HEK293 (cell line): ENCODE results near the gene CERS4.

Experiments used
- CTCF ChIA-PET: fragments of 350-600 bp; formaldehyde crosslinking; extraction: SDS; loops from one replicate; lab custom pipeline; 2021; ENCODE audit warnings: antibody characterized with exemption; lab: Yijun Ruan, JAX
- POLR2A ChIA-PET: fragments of 300-600 bp; formaldehyde crosslinking; extraction: SDS; loops from one replicate; lab custom pipeline; 2020; ENCODE audit warnings: antibody characterized with exemption, inconsistent platforms; lab: Yijun Ruan, JAX
- H3K27ac ChIP-seq: fragments of 200-500 bp; sonication (Bioruptor generic); 2 replicates; pipeline ENCODE4 v1.5.1; 2014; ENCODE audit warnings: low read depth, low read length, control low read depth, inconsistent platforms; ENCODE audit errors: extremely low read depth
- H3K36me3 ChIP-seq, 2 experiments: fragments of 200-500 bp in 1 of 2; sonication (Bioruptor generic) in 1 of 2; 1 replicate in 1 of 2; 2 replicates in 1 of 2; pipeline ENCODE4 v1.5.1; 2014 to 2017; ENCODE audit warnings: inconsistent platforms in 2 of 2, low read length in 2 of 2; ENCODE audit not compliant: control insufficient read depth in 2 of 2, insufficient read depth in 1 of 2
- H3K4me1 ChIP-seq: fragments of 200-500 bp; sonication (Bioruptor generic); 2 replicates; pipeline ENCODE4 v1.5.1; 2014; ENCODE audit warnings: mild to moderate bottlenecking, low read length, inconsistent platforms; ENCODE audit not compliant: control insufficient read depth, insufficient read depth
- H3K4me3 ChIP-seq: 2 replicates; pipeline ENCODE4 v1.5.1; 2011; ENCODE audit warnings: low read depth, mild to moderate bottlenecking, control low read depth, low read length, moderate library complexity
- H3K9me3 ChIP-seq: fragments of 200-500 bp; sonication (Bioruptor generic); 2 replicates; pipeline ENCODE4 v1.5.1; 2014; ENCODE audit warnings: low read depth, low read length, inconsistent platforms; ENCODE audit not compliant: control insufficient read depth, insufficient read depth
- HOXA7 ChIP-seq: sonication (generic); formaldehyde crosslinking; IDR thresholded peaks from 2 replicates; pipeline ENCODE4 v1.8.1; 2022; ENCODE audit warnings: missing genetic modification reagents, borderline replicate concordance
- KLF10 ChIP-seq: fragments of 450-650 bp; IDR thresholded peaks from 2 replicates; pipeline ENCODE4 v1.5.1; 2018; ENCODE audit warnings: missing biosample characterization, mild to moderate bottlenecking, missing genetic modification characterization
- REPIN1 ChIP-seq: fragments of 450-650 bp; formaldehyde crosslinking; IDR thresholded peaks from 2 replicates; pipeline ENCODE4 v1.5.1; 2017; ENCODE audit warnings: missing biosample characterization, missing genetic modification characterization, low read depth
- SP3 ChIP-seq: fragments of 450-650 bp; formaldehyde crosslinking; IDR thresholded peaks from 2 replicates; pipeline ENCODE4 v1.5.1; 2016; ENCODE audit warnings: missing biosample characterization, missing genetic modification characterization
- ZBTB20 ChIP-seq: fragments of 450-650 bp; formaldehyde crosslinking; IDR thresholded peaks from 2 replicates; pipeline ENCODE4 v1.5.1; 2016; ENCODE audit warnings: missing biosample characterization, missing genetic modification characterization
- ZNF202 ChIP-seq: fragments of 450-650 bp; formaldehyde crosslinking; IDR thresholded peaks from 2 replicates; pipeline ENCODE4 v1.5.1; 2016; ENCODE audit warnings: missing biosample characterization, missing genetic modification characterization, borderline replicate concordance
- ZNF248 ChIP-seq: fragments of 450-650 bp; formaldehyde crosslinking; IDR thresholded peaks from 2 replicates; pipeline ENCODE4 v1.5.1; 2017; ENCODE audit warnings: missing biosample characterization, missing genetic modification characterization
- ZNF292 ChIP-seq: fragments of 450-650 bp; formaldehyde crosslinking; IDR thresholded peaks from 2 replicates; pipeline ENCODE4 v1.5.1; 2016; ENCODE audit warnings: low read depth, missing biosample characterization, missing genetic modification characterization, borderline replicate concordance
- ZNF311 ChIP-seq: fragments of 450-650 bp; formaldehyde crosslinking; IDR thresholded peaks from 2 replicates; pipeline ENCODE4 v1.5.1; 2017; ENCODE audit warnings: missing biosample characterization, missing genetic modification characterization, borderline replicate concordance
- ZNF521 ChIP-seq: fragments of 450-650 bp; formaldehyde crosslinking; IDR thresholded peaks from 2 replicates; pipeline ENCODE4 v1.5.1; 2017; ENCODE audit warnings: missing biosample characterization, mild to moderate bottlenecking, missing genetic modification characterization
- ZNF549 ChIP-seq: fragments of 450-650 bp; IDR thresholded peaks from 2 replicates; pipeline ENCODE4 v1.5.1; 2018; ENCODE audit warnings: missing biosample characterization, missing genetic modification characterization, mild to moderate bottlenecking, inconsistent platforms, moderate library complexity
- ZNF600 ChIP-seq: fragments of 450-650 bp; formaldehyde crosslinking; IDR thresholded peaks from 2 replicates; pipeline ENCODE4 v1.5.1; 2016; ENCODE audit warnings: missing biosample characterization, missing genetic modification characterization
- ZNF792 ChIP-seq: fragments of 450-650 bp; formaldehyde crosslinking; IDR thresholded peaks from 2 replicates; pipeline ENCODE4 v1.5.1; 2016; ENCODE audit warnings: missing biosample characterization, missing genetic modification characterization
- ZNF843 ChIP-seq: fragments of 450-650 bp; formaldehyde crosslinking; IDR thresholded peaks from 2 replicates; pipeline ENCODE4 v1.5.1; 2016; ENCODE audit warnings: missing biosample characterization, missing genetic modification characterization
- ZSCAN23 ChIP-seq: fragments of 450-650 bp; formaldehyde crosslinking; IDR thresholded peaks from 2 replicates; pipeline ENCODE4 v1.5.1; 2016; ENCODE audit warnings: missing biosample characterization, missing genetic modification characterization
- TF ChIP-seq, protein P1 (sequence below): fragments of 450-650 bp; formaldehyde crosslinking; IDR thresholded peaks from 2 replicates; pipeline ENCODE4 v1.5.1; 2016; ENCODE audit warnings: missing biosample characterization, missing genetic modification characterization
- TF ChIP-seq, protein P2 (sequence below): fragments of 450-650 bp; formaldehyde crosslinking; IDR thresholded peaks from 2 replicates; pipeline ENCODE4 v1.5.1; 2017; ENCODE audit warnings: missing biosample characterization, missing genetic modification characterization
- TF ChIP-seq, protein P3 (sequence below): fragments of 450-650 bp; formaldehyde crosslinking; IDR thresholded peaks from 2 replicates; pipeline ENCODE4 v1.5.1; 2016; ENCODE audit warnings: missing biosample characterization, missing genetic modification characterization
- TF ChIP-seq, protein P4 (sequence below): fragments of 450-650 bp; formaldehyde crosslinking; IDR thresholded peaks from 2 replicates; pipeline ENCODE4 v1.5.1; 2016; ENCODE audit warnings: missing biosample characterization, missing genetic modification characterization
- TF ChIP-seq, protein P5 (sequence below): fragments of 450-650 bp; formaldehyde crosslinking; IDR thresholded peaks from 2 replicates; pipeline ENCODE4 v1.5.1; 2017; ENCODE audit warnings: missing biosample characterization, missing genetic modification characterization

The CERS4 gene

DNA sequence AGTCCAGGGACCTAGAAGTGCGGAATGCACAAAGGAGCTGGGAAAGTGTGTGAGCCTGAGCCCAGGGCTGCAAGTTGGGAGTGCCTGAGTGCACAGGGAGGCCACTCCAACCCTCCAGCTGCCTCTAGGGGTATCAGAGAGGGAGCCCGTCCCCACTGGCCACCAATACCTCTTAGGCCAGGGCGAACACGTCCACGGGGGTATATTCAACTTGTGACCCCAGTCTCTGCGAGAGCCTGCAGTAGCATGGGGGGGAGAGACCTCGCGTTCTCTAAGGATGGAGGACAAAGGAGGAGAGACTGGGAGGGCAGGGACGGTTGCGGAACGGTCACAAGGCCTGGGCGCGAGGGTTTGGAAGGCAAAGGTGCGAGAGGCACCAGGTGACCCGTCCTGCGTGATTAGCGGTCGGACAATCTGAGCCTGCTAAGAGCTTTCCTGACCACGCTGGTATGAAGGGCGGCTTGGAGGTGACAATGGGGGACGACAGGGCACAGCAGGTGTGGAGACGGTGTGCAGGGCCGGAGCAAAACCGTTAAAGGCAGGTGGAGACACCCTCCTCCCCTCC is 98.3 kb downstream of the CERS4 start (continued):
- TF ChIP-seq REPIN1 (tag by site-specific recombination) (no peak), ZNF600 (tag by site-specific recombination) (no peak), SP3 (tag by site-specific recombination) (no peak), ZNF843 (no peak)
- TF ChIP-seq, protein P1, sequence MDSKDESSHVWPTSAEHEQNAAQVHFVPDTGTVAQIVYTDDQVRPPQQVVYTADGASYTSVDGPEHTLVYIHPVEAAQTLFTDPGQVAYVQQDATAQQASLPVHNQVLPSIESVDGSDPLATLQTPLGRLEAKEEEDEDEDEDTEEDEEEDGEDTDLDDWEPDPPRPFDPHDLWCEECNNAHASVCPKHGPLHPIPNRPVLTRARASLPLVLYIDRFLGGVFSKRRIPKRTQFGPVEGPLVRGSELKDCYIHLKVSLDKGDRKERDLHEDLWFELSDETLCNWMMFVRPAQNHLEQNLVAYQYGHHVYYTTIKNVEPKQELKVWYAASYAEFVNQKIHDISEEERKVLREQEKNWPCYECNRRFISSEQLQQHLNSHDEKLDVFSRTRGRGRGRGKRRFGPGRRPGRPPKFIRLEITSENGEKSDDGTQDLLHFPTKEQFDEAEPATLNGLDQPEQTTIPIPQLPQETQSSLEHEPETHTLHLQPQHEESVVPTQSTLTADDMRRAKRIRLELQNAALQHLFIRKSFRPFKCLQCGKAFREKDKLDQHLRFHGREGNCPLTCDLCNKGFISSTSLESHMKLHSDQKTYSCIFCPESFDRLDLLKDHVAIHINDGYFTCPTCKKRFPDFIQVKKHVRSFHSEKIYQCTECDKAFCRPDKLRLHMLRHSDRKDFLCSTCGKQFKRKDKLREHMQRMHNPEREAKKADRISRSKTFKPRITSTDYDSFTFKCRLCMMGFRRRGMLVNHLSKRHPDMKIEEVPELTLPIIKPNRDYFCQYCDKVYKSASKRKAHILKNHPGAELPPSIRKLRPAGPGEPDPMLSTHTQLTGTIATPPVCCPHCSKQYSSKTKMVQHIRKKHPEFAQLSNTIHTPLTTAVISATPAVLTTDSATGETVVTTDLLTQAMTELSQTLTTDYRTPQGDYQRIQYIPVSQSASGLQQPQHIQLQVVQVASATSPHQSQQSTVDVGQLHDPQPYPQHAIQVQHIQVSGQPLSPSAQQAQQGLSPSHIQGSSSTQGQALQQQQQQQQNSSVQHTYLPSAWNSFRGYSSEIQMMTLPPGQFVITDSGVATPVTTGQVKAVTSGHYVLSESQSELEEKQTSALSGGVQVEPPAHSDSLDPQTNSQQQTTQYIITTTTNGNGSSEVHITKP (tag by site-specific recombination) = peak; percentile 14; the same call in 1 of the 2 replicates

DNA sequence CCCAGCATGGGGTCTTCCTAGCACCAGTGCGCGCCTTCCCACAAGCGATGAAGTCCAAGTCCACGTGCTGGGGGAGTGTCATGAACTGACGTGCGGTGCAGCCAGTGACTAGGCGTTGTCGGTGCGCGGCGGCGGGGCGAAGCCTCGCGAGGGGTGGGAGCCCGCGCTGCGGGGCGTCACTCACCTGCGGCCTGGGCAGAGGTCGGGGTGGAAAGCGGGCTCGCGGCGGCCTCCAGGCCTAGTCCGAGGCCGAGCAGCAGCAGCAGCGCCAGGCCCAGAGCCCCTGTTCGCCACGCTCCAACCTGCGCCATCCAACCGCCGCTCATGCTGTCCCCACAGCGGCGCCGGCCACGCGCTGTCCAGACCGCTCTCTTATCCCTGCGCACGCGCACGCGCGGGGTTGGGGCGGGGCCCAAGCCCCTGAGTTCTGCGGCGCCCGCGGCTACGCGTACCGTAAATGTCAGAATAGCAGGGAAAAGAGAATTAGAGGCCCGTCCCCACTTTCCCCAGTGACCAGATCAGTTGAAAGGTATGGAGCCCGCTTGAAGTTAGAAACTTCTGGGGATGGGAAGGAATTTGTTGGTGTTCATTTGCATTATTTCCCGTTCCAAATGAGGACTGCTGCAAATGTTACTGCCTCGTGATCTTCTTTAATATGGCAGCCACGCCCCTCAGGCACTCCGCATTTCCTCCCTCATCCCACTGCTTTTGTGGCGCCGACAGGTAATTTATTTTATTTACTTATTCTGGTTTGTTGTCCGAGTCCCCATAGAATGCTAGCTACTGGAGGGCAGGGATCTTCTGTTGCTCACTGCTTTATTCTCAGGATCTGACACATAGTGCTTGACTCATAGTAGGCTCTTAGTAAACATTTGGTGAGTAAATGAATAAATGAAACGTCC is 99.0 kb downstream of the CERS4 start, which contains the start of gene CD320:
TSS of gene CD320 (minus strand) at position 394 of the 902 bp plus-strand sequence. CDS start at position 326, 68 bp downstream.
- Histone ChIP-seq H3K27ac (peak within 1 kb of the TSS; percentile 50; the same call in 1 of the 2 replicates), H3K9me3 (no peaks in the 10 kb centered on the region), H3K4me1 (no peaks in the 10 kb centered on the region), H3K36me3 (peaks cover 12 to 37% of the 10 kb centered on the region in 2 experiments; a peak in 2 of 3 replicates), H3K4me3 (peak within 1 kb of the TSS; percentile 62)
- ChIA-PET CTCF (interaction anchor here (0.6 to 0.7 kb wide), 2 partner anchors 23 to 35 kb away, joined by 3 read pairs; partner anchors contain the start of gene KANK3), POLR2A (interaction anchor here (0.6 to 1.4 kb wide), 4 partner anchors 10 to 311 kb away, joined by 3 to 4 read pairs (median 3); no protein-coding TSS in a partner anchor)
- TF ChIP-seq ZNF311 (tag by site-specific recombination) (no peak), ZNF292 (no peak), ZNF549 (no peak), ZNF521 (tag by site-specific recombination) (no peak), ZNF202 (no peak), KLF10 (peak; percentile 98), HOXA7 (no peak), ZNF248 (tag by site-specific recombination) (no peak), ZSCAN23 (tag by site-specific recombination) (no peak), ZBTB20 (tag by site-specific recombination) (peak; percentile 30; the same call in 1 of the 2 replicates), ZNF792 (tag by site-specific recombination) (no peak)
- TF ChIP-seq, protein P2, sequence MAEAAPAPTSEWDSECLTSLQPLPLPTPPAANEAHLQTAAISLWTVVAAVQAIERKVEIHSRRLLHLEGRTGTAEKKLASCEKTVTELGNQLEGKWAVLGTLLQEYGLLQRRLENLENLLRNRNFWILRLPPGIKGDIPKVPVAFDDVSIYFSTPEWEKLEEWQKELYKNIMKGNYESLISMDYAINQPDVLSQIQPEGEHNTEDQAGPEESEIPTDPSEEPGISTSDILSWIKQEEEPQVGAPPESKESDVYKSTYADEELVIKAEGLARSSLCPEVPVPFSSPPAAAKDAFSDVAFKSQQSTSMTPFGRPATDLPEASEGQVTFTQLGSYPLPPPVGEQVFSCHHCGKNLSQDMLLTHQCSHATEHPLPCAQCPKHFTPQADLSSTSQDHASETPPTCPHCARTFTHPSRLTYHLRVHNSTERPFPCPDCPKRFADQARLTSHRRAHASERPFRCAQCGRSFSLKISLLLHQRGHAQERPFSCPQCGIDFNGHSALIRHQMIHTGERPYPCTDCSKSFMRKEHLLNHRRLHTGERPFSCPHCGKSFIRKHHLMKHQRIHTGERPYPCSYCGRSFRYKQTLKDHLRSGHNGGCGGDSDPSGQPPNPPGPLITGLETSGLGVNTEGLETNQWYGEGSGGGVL (tag by site-specific recombination) = no peak
- TF ChIP-seq, protein P3, sequence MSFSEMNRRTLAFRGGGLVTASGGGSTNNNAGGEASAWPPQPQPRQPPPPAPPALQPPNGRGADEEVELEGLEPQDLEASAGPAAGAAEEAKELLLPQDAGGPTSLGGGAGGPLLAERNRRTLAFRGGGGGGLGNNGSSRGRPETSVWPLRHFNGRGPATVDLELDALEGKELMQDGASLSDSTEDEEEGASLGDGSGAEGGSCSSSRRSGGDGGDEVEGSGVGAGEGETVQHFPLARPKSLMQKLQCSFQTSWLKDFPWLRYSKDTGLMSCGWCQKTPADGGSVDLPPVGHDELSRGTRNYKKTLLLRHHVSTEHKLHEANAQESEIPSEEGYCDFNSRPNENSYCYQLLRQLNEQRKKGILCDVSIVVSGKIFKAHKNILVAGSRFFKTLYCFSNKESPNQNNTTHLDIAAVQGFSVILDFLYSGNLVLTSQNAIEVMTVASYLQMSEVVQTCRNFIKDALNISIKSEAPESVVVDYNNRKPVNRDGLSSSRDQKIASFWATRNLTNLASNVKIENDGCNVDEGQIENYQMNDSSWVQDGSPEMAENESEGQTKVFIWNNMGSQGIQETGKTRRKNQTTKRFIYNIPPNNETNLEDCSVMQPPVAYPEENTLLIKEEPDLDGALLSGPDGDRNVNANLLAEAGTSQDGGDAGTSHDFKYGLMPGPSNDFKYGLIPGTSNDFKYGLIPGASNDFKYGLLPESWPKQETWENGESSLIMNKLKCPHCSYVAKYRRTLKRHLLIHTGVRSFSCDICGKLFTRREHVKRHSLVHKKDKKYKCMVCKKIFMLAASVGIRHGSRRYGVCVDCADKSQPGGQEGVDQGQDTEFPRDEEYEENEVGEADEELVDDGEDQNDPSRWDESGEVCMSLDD (tag by site-specific recombination) = no peak
- TF ChIP-seq, protein P4, sequence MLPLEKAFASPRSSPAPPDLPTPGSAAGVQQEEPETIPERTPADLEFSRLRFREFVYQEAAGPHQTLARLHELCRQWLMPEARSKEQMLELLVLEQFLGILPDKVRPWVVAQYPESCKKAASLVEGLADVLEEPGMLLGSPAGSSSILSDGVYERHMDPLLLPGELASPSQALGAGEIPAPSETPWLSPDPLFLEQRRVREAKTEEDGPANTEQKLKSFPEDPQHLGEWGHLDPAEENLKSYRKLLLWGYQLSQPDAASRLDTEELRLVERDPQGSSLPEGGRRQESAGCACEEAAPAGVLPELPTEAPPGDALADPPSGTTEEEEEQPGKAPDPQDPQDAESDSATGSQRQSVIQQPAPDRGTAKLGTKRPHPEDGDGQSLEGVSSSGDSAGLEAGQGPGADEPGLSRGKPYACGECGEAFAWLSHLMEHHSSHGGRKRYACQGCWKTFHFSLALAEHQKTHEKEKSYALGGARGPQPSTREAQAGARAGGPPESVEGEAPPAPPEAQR (tag by site-specific recombination) = no peak
- TF ChIP-seq, protein P5, sequence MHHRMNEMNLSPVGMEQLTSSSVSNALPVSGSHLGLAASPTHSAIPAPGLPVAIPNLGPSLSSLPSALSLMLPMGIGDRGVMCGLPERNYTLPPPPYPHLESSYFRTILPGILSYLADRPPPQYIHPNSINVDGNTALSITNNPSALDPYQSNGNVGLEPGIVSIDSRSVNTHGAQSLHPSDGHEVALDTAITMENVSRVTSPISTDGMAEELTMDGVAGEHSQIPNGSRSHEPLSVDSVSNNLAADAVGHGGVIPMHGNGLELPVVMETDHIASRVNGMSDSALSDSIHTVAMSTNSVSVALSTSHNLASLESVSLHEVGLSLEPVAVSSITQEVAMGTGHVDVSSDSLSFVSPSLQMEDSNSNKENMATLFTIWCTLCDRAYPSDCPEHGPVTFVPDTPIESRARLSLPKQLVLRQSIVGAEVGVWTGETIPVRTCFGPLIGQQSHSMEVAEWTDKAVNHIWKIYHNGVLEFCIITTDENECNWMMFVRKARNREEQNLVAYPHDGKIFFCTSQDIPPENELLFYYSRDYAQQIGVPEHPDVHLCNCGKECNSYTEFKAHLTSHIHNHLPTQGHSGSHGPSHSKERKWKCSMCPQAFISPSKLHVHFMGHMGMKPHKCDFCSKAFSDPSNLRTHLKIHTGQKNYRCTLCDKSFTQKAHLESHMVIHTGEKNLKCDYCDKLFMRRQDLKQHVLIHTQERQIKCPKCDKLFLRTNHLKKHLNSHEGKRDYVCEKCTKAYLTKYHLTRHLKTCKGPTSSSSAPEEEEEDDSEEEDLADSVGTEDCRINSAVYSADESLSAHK = peak; percentile 34; the same call in 1 of the 2 replicates
